ENCODE measurements around the gene MLXIP. TPM values are rescaled to one million over a fixed set of nuclear protein-coding genes. Genes with fewer than 3 reads are reported as not detected.

The MLXIP gene
- total RNA-seq, 1 experiment from 2014 or later, result 16.7 TPM

GRCh38 chr12:122046145-122046544 is 32.4 kb upstream of the MLXIP start:
- Histone ChIP-seq H3K9me2 (replicated peaks; ENCODE audit: low read length) (no peaks in the 10 kb centered on the region), H3K4me1 (ENCODE audit: insufficient read depth, low read length) (no peaks in the 10 kb centered on the region), H3K9ac (ENCODE audit: low read length) (no peak overlapping the region), H3F3A (ENCODE audit: low read length, unreplicated experiment) (no peaks in the 10 kb centered on the region), H3K9me3 (ENCODE audit: low read length) (no peaks in the 10 kb centered on the region), H3K27me3 (ENCODE audit: low read length) (no peaks in the 10 kb centered on the region), H3K79me2 (ENCODE audit: low read length) (no peaks in the 10 kb centered on the region), H3K27ac (ENCODE audit: low read length) (no peak overlapping the region), H3K4me3 (ENCODE audit: low read length) (no peak overlapping the region), H2AFZ (ENCODE audit: low read length) (no peak overlapping the region), H3K4me2 (ENCODE audit: low read length) (no peak overlapping the region), H4K20me1 (ENCODE audit: low read length) (no peaks in the 10 kb centered on the region), H3K36me3 (ENCODE audit: low read depth, low read length) (peaks cover 15% of the 10 kb centered on the region; the same call in 1 of the 2 replicates)
- ATAC-seq (no peak), DNase-seq (no peak)
- TF ChIP-seq EZH2phosphoT487 (IDR thresholded peaks at IDR 0.05; ENCODE audit: borderline replicate concordance, low read length) (no peak), CTCF (conservative IDR thresholded peaks at IDR 0.05; ENCODE audit: low read depth, low read length) (no peak), EZH2 (IDR thresholded peaks at IDR 0.05; ENCODE audit: low read length, unreplicated experiment) (no peak)
- ChIA-PET CTCF (no interaction called here), POLR2A (ENCODE audit: unreplicated experiment) (no interaction called here)
- intact Hi-C loops (cut with micrococcal nuclease), result no loop called here
- no TSS peak for BruUV-seq (replicated peaks)

- intact Hi-C loops (cut with micrococcal nuclease), result no loop called here
- no TSS peak for BruUV-seq (replicated peaks)
- H3K4me2 ChIP-seq (ENCODE audit: low read length), result no peak overlapping the region
- H3F3A ChIP-seq (ENCODE audit: low read length, unreplicated experiment), result no peaks in the 10 kb centered on the region
- ChIA-PET POLR2A (ENCODE audit: unreplicated experiment) (no interaction called here), CTCF (no interaction called here)
- no peak for TF ChIP-seq EZH2phosphoT487 (IDR thresholded peaks at IDR 0.05; ENCODE audit: borderline replicate concordance, low read length)
- no peak for TF ChIP-seq CTCF (conservative IDR thresholded peaks at IDR 0.05; ENCODE audit: low read depth, low read length)
- no peak for TF ChIP-seq EZH2 (IDR thresholded peaks at IDR 0.05; ENCODE audit: low read length, unreplicated experiment)
- no peaks in the 10 kb centered on the region for H4K20me1 ChIP-seq (ENCODE audit: low read length)
- H2AFZ ChIP-seq (ENCODE audit: low read length), result no peak overlapping the region
- H3K4me3 ChIP-seq (ENCODE audit: low read length), result no peak overlapping the region
- no peak overlapping the region for H3K9ac ChIP-seq (ENCODE audit: low read length)
- H3K9me2 ChIP-seq (replicated peaks; ENCODE audit: low read length), result no peaks in the 10 kb centered on the region
- no peaks in the 10 kb centered on the region for H3K4me1 ChIP-seq (ENCODE audit: insufficient read depth, low read length)
- DNase-seq (no peak), ATAC-seq (no peak)
- H3K36me3 ChIP-seq (ENCODE audit: low read depth, low read length), result peaks cover 13% of the 10 kb centered on the region; the same call in 1 of the 2 replicates
- H3K27ac ChIP-seq (ENCODE audit: low read length), result no peak overlapping the region
- no peaks in the 10 kb centered on the region for H3K79me2 ChIP-seq (ENCODE audit: low read length)
- H3K27me3 ChIP-seq (ENCODE audit: low read length), result no peaks in the 10 kb centered on the region
- no peaks in the 10 kb centered on the region for H3K9me3 ChIP-seq (ENCODE audit: low read length)
These were observed 30.4 kb upstream of the MLXIP start for GRCh38 chr12:122048151-122048550.

- DNase-seq, result no peak
- POLR2A ChIA-PET (ENCODE audit: unreplicated experiment), result no interaction called here
- CTCF ChIA-PET, result no interaction called here
- no peaks in the 10 kb centered on the region for H3K27me3 ChIP-seq (ENCODE audit: low read length)
- no peak overlapping the region for H3K27ac ChIP-seq (ENCODE audit: low read length)
- H3K9ac ChIP-seq (ENCODE audit: low read length), result no peak overlapping the region
- H3F3A ChIP-seq (ENCODE audit: low read length, unreplicated experiment), result no peaks in the 10 kb centered on the region
- H3K79me2 ChIP-seq (ENCODE audit: low read length), result no peaks in the 10 kb centered on the region
- no peak for ATAC-seq
- no peaks in the 10 kb centered on the region for H3K9me3 ChIP-seq (ENCODE audit: low read length)
- no peak overlapping the region for H3K4me2 ChIP-seq (ENCODE audit: low read length)
- H3K4me3 ChIP-seq (ENCODE audit: low read length), result no peak overlapping the region
- no peak overlapping the region for H2AFZ ChIP-seq (ENCODE audit: low read length)
- peaks cover 12% of the 10 kb centered on the region; the same call in 1 of the 2 replicates for H3K36me3 ChIP-seq (ENCODE audit: low read depth, low read length)
- TF ChIP-seq CTCF (conservative IDR thresholded peaks at IDR 0.05; ENCODE audit: low read depth, low read length), result no peak
- no peak for TF ChIP-seq EZH2phosphoT487 (IDR thresholded peaks at IDR 0.05; ENCODE audit: borderline replicate concordance, low read length)
- no peak for TF ChIP-seq EZH2 (IDR thresholded peaks at IDR 0.05; ENCODE audit: low read length, unreplicated experiment)
- BruUV-seq (replicated peaks), result no TSS peak
- no peaks in the 10 kb centered on the region for H3K4me1 ChIP-seq (ENCODE audit: insufficient read depth, low read length)
- no peaks in the 10 kb centered on the region for H3K9me2 ChIP-seq (replicated peaks; ENCODE audit: low read length)
- H4K20me1 ChIP-seq (ENCODE audit: low read length), result no peaks in the 10 kb centered on the region
- intact Hi-C loops (cut with micrococcal nuclease), result no loop called here
These were observed 28.7 kb upstream of the MLXIP start for GRCh38 chr12:122049827-122050226.

Measured in PC-3 (cell line).